Tibial nerve (tissue), 3 donors: ENCODE data around the gene TRPM1.

Source experiments
- POLR2A ChIP-seq, 2 donors: fragments of 450-650 bp; IDR thresholded peaks; one replicate each; pipeline ENCODE4 v1.6.1; 2017; ENCODE audit warnings: antibody characterized with exemption in 2 of 2, mild to moderate bottlenecking in 2 of 2, moderate library complexity in 2 of 2
- TF ChIP-seq, protein P1 (sequence below), 5 experiments: fragments of 200-600 bp in 3 of 5; fragments of 450-650 bp in 2 of 5; sonication (generic) in 3 of 5; IDR thresholded peaks; one replicate each; pipeline ENCODE4 v1.5.1; 2016 to 2019; ENCODE audit warnings: antibody characterized with exemption in 5 of 5, mild to moderate bottlenecking in 3 of 5, moderate library complexity in 2 of 5

DNA sequence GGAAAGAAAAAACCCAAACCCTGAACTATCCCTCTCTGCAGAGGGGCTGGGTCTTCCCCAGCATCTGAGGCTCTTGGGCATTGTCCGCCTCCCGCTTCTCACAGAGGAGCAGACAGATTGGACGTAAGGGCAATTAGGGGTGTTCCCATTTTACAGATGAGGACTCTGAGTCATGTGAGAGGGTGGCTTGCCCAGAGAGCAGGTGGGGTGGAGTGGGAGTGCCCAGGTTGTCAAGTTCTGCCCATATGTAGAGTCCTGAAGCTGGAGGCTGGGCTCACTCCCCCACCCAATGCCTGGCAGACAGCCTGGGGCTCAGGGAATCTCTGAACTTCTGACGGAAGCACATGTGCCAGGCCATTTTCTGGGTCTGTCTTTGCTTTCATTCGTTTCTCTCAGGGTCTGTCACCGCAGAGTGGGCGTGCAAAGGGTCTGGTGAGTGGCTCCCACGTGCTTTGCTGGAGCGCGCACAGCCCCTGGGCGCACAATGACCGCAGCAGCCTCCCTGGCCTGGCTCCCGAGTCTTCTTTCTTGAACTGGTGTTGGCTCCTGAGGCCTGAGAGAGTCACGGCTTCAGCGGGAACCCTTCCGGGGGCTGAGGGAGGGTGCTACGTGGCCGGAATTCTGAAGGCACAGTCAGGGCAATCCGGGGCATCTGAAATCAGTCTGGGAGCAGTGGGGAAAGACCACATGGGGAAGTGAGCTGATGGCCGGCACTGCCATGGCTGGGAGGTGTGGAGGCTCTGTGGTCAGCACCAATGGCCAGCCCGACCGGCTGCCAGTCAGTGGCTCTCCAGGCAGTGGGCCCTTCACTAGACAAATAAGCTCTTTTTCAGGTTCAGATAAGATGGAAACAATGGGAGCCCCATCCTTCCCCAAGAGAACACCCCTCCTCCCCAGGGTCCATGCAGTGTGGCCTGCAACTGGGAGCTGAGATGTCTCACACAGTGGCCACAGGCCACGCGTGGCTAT, 1.1 kb upstream of the TRPM1 start:
- no peak for TF ChIP-seq POLR2A (IDR thresholded peaks at IDR 0.05)
- TF ChIP-seq, protein P1, sequence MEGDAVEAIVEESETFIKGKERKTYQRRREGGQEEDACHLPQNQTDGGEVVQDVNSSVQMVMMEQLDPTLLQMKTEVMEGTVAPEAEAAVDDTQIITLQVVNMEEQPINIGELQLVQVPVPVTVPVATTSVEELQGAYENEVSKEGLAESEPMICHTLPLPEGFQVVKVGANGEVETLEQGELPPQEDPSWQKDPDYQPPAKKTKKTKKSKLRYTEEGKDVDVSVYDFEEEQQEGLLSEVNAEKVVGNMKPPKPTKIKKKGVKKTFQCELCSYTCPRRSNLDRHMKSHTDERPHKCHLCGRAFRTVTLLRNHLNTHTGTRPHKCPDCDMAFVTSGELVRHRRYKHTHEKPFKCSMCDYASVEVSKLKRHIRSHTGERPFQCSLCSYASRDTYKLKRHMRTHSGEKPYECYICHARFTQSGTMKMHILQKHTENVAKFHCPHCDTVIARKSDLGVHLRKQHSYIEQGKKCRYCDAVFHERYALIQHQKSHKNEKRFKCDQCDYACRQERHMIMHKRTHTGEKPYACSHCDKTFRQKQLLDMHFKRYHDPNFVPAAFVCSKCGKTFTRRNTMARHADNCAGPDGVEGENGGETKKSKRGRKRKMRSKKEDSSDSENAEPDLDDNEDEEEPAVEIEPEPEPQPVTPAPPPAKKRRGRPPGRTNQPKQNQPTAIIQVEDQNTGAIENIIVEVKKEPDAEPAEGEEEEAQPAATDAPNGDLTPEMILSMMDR (IDR thresholded peaks at IDR 0.05) = no peak
